ENCODE results near the gene KCMF1. TPM values are rescaled to one million over a fixed set of nuclear protein-coding genes. Genes with fewer than 3 reads are reported as not detected.
A peak's percentile ranks its signal among the peaks of the same experiment; 100 is the strongest.

The KCMF1 gene
- total and polyA plus RNA-seq, 7 donors, result 74.6 to 374 (median 148) TPM

DNA sequence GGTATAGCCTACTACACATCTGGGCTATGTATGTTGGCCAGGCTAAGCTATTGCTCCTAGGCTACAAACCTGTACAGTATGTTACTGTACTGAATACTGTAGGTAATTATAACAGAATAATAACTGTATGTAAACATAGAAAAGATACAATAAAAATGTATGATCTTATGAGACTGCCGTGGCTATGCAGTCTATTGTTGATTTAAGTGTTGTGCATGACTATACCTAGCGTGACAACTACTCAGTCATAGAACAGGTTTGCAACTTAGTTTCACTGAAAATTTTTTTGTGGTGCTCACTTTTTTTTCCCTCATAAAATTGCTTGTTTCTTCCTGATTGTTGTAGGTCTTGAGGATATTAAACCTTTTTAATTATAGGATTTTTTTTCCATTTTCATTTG lies 25.9 kb downstream of the KCMF1 start:
- Histone ChIP-seq H3K9me3 (no peaks in the 10 kb centered on the region), H3K27me3 (ENCODE audit: insufficient read depth in 3 of 3, low read length in 2 of 3) (no peaks in the 10 kb centered on the region), H3K4me3 (no peak overlapping the region), H3K27ac (no peak overlapping the region), H3K4me1 (peaks cover 55% of the 10 kb centered on the region), H3K36me3 (ENCODE audit: insufficient read depth in 1 of 2, low read depth in 1 of 2) (no peaks in the 10 kb centered on the region)
- DNase-seq, result no peak
- intact Hi-C loops (cut with DNase I), result no loop called here
- ATAC-seq, result no peak
- no peak for TF ChIP-seq CTCF (IDR thresholded peaks at IDR 0.05)
- 89 to 95% (median 90%) methylated on average over 2 of the region's 2 CpGs for WGBS, 3 donors

DNA sequence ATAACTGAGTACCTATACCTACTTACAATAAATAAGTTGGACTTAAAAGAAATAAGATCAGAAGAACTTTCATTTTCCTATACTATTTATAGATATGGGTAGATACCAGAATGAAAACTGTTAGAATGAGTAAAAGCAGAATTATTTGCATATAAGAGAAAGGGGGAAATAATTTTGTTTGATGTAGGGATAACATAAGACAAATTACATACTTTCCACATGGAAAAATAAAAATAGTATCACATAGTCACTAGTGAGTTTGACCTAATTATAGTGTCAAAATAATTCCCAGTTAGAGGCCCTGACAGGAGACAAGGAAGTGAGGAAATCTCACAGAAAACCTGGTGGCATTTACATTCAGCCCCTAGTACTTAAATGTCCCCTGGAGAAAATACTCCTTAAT lies 28.6 kb downstream of the KCMF1 start:
- ATAC-seq, result peak in 3 of 4 donors; percentile 27 to 53 (median 52)
- Histone ChIP-seq H3K9me3 (no peaks in the 10 kb centered on the region), H3K36me3 (ENCODE audit: insufficient read depth in 1 of 2, low read depth in 1 of 2) (no peaks in the 10 kb centered on the region), H3K4me3 (no peak overlapping the region), H3K4me1 (peaks cover 51% of the 10 kb centered on the region), H3K27me3 (ENCODE audit: insufficient read depth in 3 of 3, low read length in 2 of 3) (no peaks in the 10 kb centered on the region), H3K27ac (no peak overlapping the region)
- intact Hi-C loops (cut with DNase I), result no loop called here
- TF ChIP-seq CTCF (IDR thresholded peaks at IDR 0.05), result no peak
- no peak for DNase-seq

DNA sequence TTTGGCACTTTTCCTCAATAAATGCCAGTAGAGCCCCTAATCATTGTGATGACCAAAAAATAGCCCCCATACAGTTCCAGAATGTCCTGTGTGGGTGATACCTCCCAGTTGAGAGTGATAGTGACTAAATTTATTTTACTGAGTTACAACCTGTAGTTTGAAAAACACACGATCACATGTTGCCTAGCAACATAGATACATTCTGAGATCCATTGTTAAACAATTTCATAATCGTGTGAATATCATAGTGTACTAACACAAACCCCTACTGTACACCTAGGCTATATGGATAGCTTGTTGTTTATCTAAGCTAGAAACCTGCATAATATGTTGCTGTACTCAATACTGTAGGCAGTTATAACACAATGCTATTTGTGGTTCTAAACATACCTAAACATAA lies 30.6 kb downstream of the KCMF1 start:
- Histone ChIP-seq H3K4me1 (peaks cover 33% of the 10 kb centered on the region), H3K4me3 (no peak overlapping the region), H3K9me3 (no peaks in the 10 kb centered on the region), H3K27ac (no peak overlapping the region), H3K36me3 (ENCODE audit: insufficient read depth in 1 of 2, low read depth in 1 of 2) (no peaks in the 10 kb centered on the region), H3K27me3 (ENCODE audit: insufficient read depth in 3 of 3, low read length in 2 of 3) (no peaks in the 10 kb centered on the region)
- no peak for ATAC-seq
- TF ChIP-seq CTCF (IDR thresholded peaks at IDR 0.05), result no peak
- intact Hi-C loops (cut with DNase I), result no loop called here
- no peak for DNase-seq
- WGBS, 3 donors, result 31 to 62% (median 41%) methylated on average over 2 of the region's 2 CpGs

- intact Hi-C loops (cut with DNase I), result no loop called here
- H3K27ac ChIP-seq, result no peak overlapping the region
- no peak for TF ChIP-seq CTCF (IDR thresholded peaks at IDR 0.05)
- no peak for ATAC-seq
- H3K27me3 ChIP-seq (ENCODE audit: insufficient read depth in 3 of 3, low read length in 2 of 3), result no peaks in the 10 kb centered on the region
- H3K36me3 ChIP-seq (ENCODE audit: insufficient read depth in 1 of 2, low read depth in 1 of 2), result peaks cover 0 to under 1% of the 10 kb centered on the region in 2 donors
- DNase-seq, result no peak
- no peak overlapping the region for H3K4me3 ChIP-seq
- H3K4me1 ChIP-seq, result peaks cover 33% of the 10 kb centered on the region
- no peaks in the 10 kb centered on the region for H3K9me3 ChIP-seq
Observed at GRCh38 chr2:85002534-85002933, 31.6 kb downstream of the KCMF1 start.

DNA sequence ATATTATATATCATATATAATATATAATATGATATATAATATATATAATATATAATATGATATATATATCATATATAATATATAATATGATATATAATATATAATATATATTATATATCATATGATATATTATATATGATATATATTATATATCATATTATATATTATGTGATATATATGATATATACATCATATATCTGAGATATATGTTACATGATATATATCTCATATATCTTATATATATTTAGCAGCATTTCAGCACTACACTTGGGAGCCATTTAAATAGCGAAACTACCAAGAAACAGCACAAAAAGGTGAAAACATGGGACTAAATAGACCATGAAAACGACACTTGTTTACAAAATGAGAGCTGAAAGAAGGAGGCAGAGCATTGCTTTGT lies 37.3 kb downstream of the KCMF1 start:
- TF ChIP-seq CTCF (IDR thresholded peaks at IDR 0.05), result no peak
- intact Hi-C loops (cut with DNase I), result no loop called here
- H3K27me3 ChIP-seq (ENCODE audit: insufficient read depth in 3 of 3, low read length in 2 of 3), result no peaks in the 10 kb centered on the region

More for the DNA sequence above, 37.3 kb downstream of the KCMF1 start:
- ATAC-seq (no peak), DNase-seq (no peak)
- H3K36me3 ChIP-seq (ENCODE audit: insufficient read depth in 1 of 2, low read depth in 1 of 2), result peaks cover 0 to 5% of the 10 kb centered on the region in 2 donors
- no peaks in the 10 kb centered on the region for H3K9me3 ChIP-seq
- no peak overlapping the region for H3K4me3 ChIP-seq
- peaks cover 40% of the 10 kb centered on the region for H3K4me1 ChIP-seq
- H3K27ac ChIP-seq, result no peak overlapping the region
- 90 to 100% (median 96%) methylated on average over 2 of the region's 2 CpGs for WGBS, 3 donors

Data from psoas muscle (tissue), 8 donors.